Ascending aorta (tissue), 2 donors: Measurements from ENCODE around the gene GNG10. TPM values are rescaled to one million over a fixed set of nuclear protein-coding genes. Genes with fewer than 3 reads are reported as not detected.

Experiments
- DNase-seq, 2 donors: peaks; one replicate each; pipeline ENCODE4 v3.0.0-alpha.2; 2019; ENCODE audit warnings: low spot score in 2 of 2
- H3K27ac ChIP-seq, 2 donors: fragments of 200-600 bp; sonication (generic); one replicate each; pipeline ENCODE4 v1.5.1; 2016 to 2017; ENCODE audit warnings: mild to moderate bottlenecking in 1 of 2
- H3K27me3 ChIP-seq: fragments of 200-600 bp; sonication (generic); one replicate; pipeline ENCODE4 v1.5.1; 2017
- H3K36me3 ChIP-seq, 2 donors: fragments of 200-600 bp; sonication (generic); one replicate each; pipeline ENCODE4 v1.5.1; 2016
- H3K4me1 ChIP-seq, 2 donors: fragments of 200-600 bp; sonication (generic); one replicate each; pipeline ENCODE4 v1.5.1; 2016 to 2017; ENCODE audit warnings: mild to moderate bottlenecking in 1 of 2
- H3K4me3 ChIP-seq, 2 donors: fragments of 200-600 bp; sonication (generic); one replicate each; pipeline ENCODE4 v1.5.1; 2016 to 2017; ENCODE audit warnings: mild to moderate bottlenecking in 1 of 2
- H3K9me3 ChIP-seq, 2 donors: fragments of 200-600 bp; sonication (generic); one replicate each; pipeline ENCODE4 v1.5.1; 2016
- CTCF ChIP-seq, 3 experiments: fragments of 200-600 bp in 2 of 3; fragments of 450-650 bp in 1 of 3; sonication (generic) in 2 of 3; IDR thresholded peaks; one replicate each; pipeline ENCODE4 v1.5.1; 2016 to 2019; ENCODE audit warnings: antibody characterized with exemption in 3 of 3, mild to moderate bottlenecking in 1 of 3, moderate library complexity in 1 of 3
- intact Hi-C: fragments of 100-400 bp; cut with DNase I; formaldehyde crosslinking; loops from one replicate; pipeline ENCODE4 v1.15.1; 2023
- total RNA-seq: library from RNA; depleted of rRNA; stranded (reverse); fragments of >200 nt; gene quantifications from one replicate; pipeline ENCODE4 v1.1.0, GENCODE V29; 2016

The GNG10 gene
- total RNA-seq, 1 donor from 2014 or later = 23.8 TPM

GRCh38 chr9:111712369-111712768, 51.0 kb downstream of the GNG10 start:
- Histone ChIP-seq H3K27me3 (no peaks in the 10 kb centered on the region), H3K9me3 (no peaks in the 10 kb centered on the region), H3K4me1 (no peaks in the 10 kb centered on the region), H3K4me3 (no peak overlapping the region), H3K27ac (no peak overlapping the region), H3K36me3 (no peaks in the 10 kb centered on the region)
- TF ChIP-seq CTCF (IDR thresholded peaks at IDR 0.05) = no peak
- intact Hi-C loops = no loop called here
- no peak for DNase-seq

GRCh38 chr9:111715471-111715870, 54.1 kb downstream of the GNG10 start:
- TF ChIP-seq CTCF (IDR thresholded peaks at IDR 0.05) = no peak
- intact Hi-C loops = no loop called here
- DNase-seq = no peak
- H3K27ac ChIP-seq = no peak overlapping the region
- no peaks in the 10 kb centered on the region for H3K9me3 ChIP-seq
- H3K27me3 ChIP-seq = no peaks in the 10 kb centered on the region
- no peak overlapping the region for H3K4me3 ChIP-seq
- H3K36me3 ChIP-seq = no peaks in the 10 kb centered on the region
- H3K4me1 ChIP-seq = no peaks in the 10 kb centered on the region

- no peak for DNase-seq
- intact Hi-C loops = no loop called here
Observed at GRCh38 chr9:111719541-111719940, 58.1 kb downstream of the GNG10 start.

More at GRCh38 chr9:111719541-111719940, 58.1 kb downstream of the GNG10 start:
- H3K36me3 ChIP-seq = no peaks in the 10 kb centered on the region
- no peaks in the 10 kb centered on the region for H3K4me1 ChIP-seq
- H3K9me3 ChIP-seq = no peaks in the 10 kb centered on the region
- H3K27ac ChIP-seq = no peak overlapping the region
- no peaks in the 10 kb centered on the region for H3K27me3 ChIP-seq
- TF ChIP-seq CTCF (IDR thresholded peaks at IDR 0.05) = no peak
- H3K4me3 ChIP-seq = no peak overlapping the region

Other genes with a start within 250 kb of the GNG10 start
- gene ECPAS, start 177.2 kb upstream of the GNG10 start, total RNA-seq = 32.6 TPM
- gene ZNF483, start 136.4 kb upstream of the GNG10 start, total RNA-seq = 3.1 TPM
- gene PTGR1, start 62.0 kb upstream of the GNG10 start, total RNA-seq = 86.2 TPM
- 2.2 TPM for gene DNAJC25, start 30.3 kb upstream of the GNG10 start, total RNA-seq
- gene SHOC1, start 133.3 kb downstream of the GNG10 start, total RNA-seq = not detected
- gene UGCG, start 235.2 kb downstream of the GNG10 start, total RNA-seq = 5.7 TPM